Activated CD8-positive, alpha-beta T cell treated with anti-CD3 and anti-CD28 coated beads for 36 hours (primary cell): ENCODE data around the gene SKIL. TPM values are rescaled to one million over a fixed set of nuclear protein-coding genes. Genes with fewer than 3 reads are reported as not detected.

Experiments
- ATAC-seq: fragments of 200-7000 bp; cut with Tn5 transposase; one replicate; pipeline ENCODE4 v1.10.0; 2021; ENCODE audit warnings: mild to moderate bottlenecking, moderate library complexity
- CTCF ChIA-PET: fragments of 350-600 bp; sonication (Branson Sonifier 250); formaldehyde crosslinking; loops from one replicate; lab custom pipeline; 2021; ENCODE audit warnings: antibody characterized with exemption; lab: Charles Lee
- POLR2A ChIA-PET: fragments of 350-600 bp; sonication (Branson Sonifier 250); formaldehyde crosslinking; loops from one replicate; lab custom pipeline; 2021; ENCODE audit warnings: antibody characterized with exemption; lab: Charles Lee
- DNase-seq: peaks from one replicate; pipeline ENCODE4 v3.0.0-alpha.2; 2020
- H3K27ac Mint-ChIP-seq: one replicate; pipeline ENCODE4 v1.8.0; 2021; ENCODE audit warnings: mild to moderate bottlenecking, mixed read lengths
- H3K27me3 Mint-ChIP-seq: one replicate; pipeline ENCODE4 v1.8.0; 2021; ENCODE audit warnings: mixed read lengths
- H3K36me3 Mint-ChIP-seq: one replicate; pipeline ENCODE4 v1.8.0; 2021; ENCODE audit warnings: low read depth, mixed read lengths
- H3K4me1 Mint-ChIP-seq: one replicate; pipeline ENCODE4 v1.8.0; 2021; ENCODE audit warnings: low read depth, mixed read lengths
- H3K4me3 Mint-ChIP-seq: one replicate; pipeline ENCODE4 v1.8.0; 2021; ENCODE audit warnings: mild to moderate bottlenecking, moderate library complexity, mixed read lengths
- H3K9me3 Mint-ChIP-seq: one replicate; pipeline ENCODE4 v1.8.0; 2021; ENCODE audit warnings: mixed read lengths
- CTCF ChIP-seq: fragments of 200-600 bp; IDR thresholded peaks from one replicate; pipeline ENCODE4 v1.8.0; 2022; ENCODE audit warnings: antibody characterized with exemption, mild to moderate bottlenecking
- intact Hi-C: fragments of 100-400 bp; cut with micrococcal nuclease; formaldehyde crosslinking; loops from one replicate; pipeline ENCODE4 v1.10.0; 2022
- total RNA-seq, 2 experiments: library from RNA; stranded (reverse); gene quantifications; one replicate each; pipeline ENCODE4 v1.2.3, GENCODE V29; 2021

The SKIL gene
- total RNA-seq, 2 experiments from 2014 or later, result 13.2 to 14.2 TPM

- Mint-ChIP-seq H3K27me3 (no peaks in the 10 kb centered on the region), H3K4me3 (peak overlapping the region; percentile 69), H3K4me1 (peaks cover 41% of the 10 kb centered on the region), H3K9me3 (no peaks in the 10 kb centered on the region), H3K27ac (peak overlapping the region; percentile 81), H3K36me3 (peaks cover 17% of the 10 kb centered on the region)
- TF ChIP-seq CTCF, result no peak
- DNase-seq, result peak; percentile 35
- ChIA-PET CTCF (interaction anchor here (0.9 to 1.3 kb wide), 3 partner anchors 47 to 118 kb away, joined by 3 to 4 read pairs (median 4); no protein-coding TSS in a partner anchor), POLR2A (interaction anchor here (0.6 to 3.0 kb wide), 7 partner anchors 10 to 552 kb away, joined by 3 to 16 read pairs (median 4); partner anchors contain the start of genes PHC3 and RPL22L1)
- no peak for ATAC-seq
- intact Hi-C loops, result loop anchor here (10.0 kb wide), 1 partner anchor 171 kb away; the partner anchor contains the start of gene PHC3
Measured at GRCh38 chr3:170355738-170356595, 1.5 kb upstream of the SKIL start.

GRCh38 chr3:170356596-170357175 lies 829 bp upstream of the SKIL start:
- Mint-ChIP-seq H3K36me3 (peaks cover 22% of the 10 kb centered on the region), H3K4me3 (peak overlapping the region; percentile 69), H3K4me1 (peaks cover 45% of the 10 kb centered on the region), H3K9me3 (peaks cover 2% of the 10 kb centered on the region), H3K27me3 (no peaks in the 10 kb centered on the region), H3K27ac (peak overlapping the region; percentile 81)
- no peak for TF ChIP-seq CTCF
- ChIA-PET POLR2A (interaction anchor here (0.6 to 3.0 kb wide), 11 partner anchors 11 to 593 kb away, joined by 3 to 16 read pairs (median 3); partner anchors contain the start of genes PHC3 and RPL22L1), CTCF (interaction anchor here (0.8 to 1.4 kb wide), 6 partner anchors 36 to 509 kb away, joined by 3 to 4 read pairs (median 3); no protein-coding TSS in a partner anchor)
- DNase-seq (peak; percentile 60), ATAC-seq (peak; percentile 32)
- intact Hi-C loops, result loop anchor here (10.0 kb wide), 1 partner anchor 172 kb away; the partner anchor contains the start of gene PHC3

- peak overlapping the region; percentile 78 for H3K4me3 Mint-ChIP-seq
- ATAC-seq (peak; percentile 24), DNase-seq (peak; percentile 82)
- POLR2A ChIA-PET, result interaction anchor here (0.6 to 3.0 kb wide), 7 partner anchors 11 to 507 kb away, joined by 3 to 16 read pairs (median 3); partner anchors contain the start of gene PHC3
- peak overlapping the region; percentile 79 for H3K27ac Mint-ChIP-seq
- H3K4me1 Mint-ChIP-seq, result peaks cover 48% of the 10 kb centered on the region
- H3K36me3 Mint-ChIP-seq, result peaks cover 31% of the 10 kb centered on the region
- no peaks in the 10 kb centered on the region for H3K27me3 Mint-ChIP-seq
- intact Hi-C loops, result loop anchor here (10.0 kb wide), 1 partner anchor 174 kb away; the partner anchor contains the start of gene PHC3
- CTCF ChIA-PET, result interaction anchor here (0.7 to 1.4 kb wide), 4 partner anchors 15 to 172 kb away, joined by 3 read pairs; no protein-coding TSS in a partner anchor
- H3K9me3 Mint-ChIP-seq, result peaks cover 2% of the 10 kb centered on the region
- peak; percentile 43 for TF ChIP-seq CTCF
Measured at GRCh38 chr3:170358042-170359010, 811 bp downstream of the SKIL start.

- Mint-ChIP-seq H3K27ac (peak overlapping the region; percentile 79), H3K27me3 (no peaks in the 10 kb centered on the region), H3K4me1 (peaks cover 43% of the 10 kb centered on the region), H3K36me3 (peaks cover 35% of the 10 kb centered on the region), H3K9me3 (peaks cover 2% of the 10 kb centered on the region), H3K4me3 (peak overlapping the region; percentile 78)
- DNase-seq, result no peak
- ATAC-seq, result no peak
- TF ChIP-seq CTCF, result no peak
- ChIA-PET CTCF (interaction anchor here (0.9 kb wide), 1 partner anchor 15 kb away, joined by 3 read pairs; no protein-coding TSS in a partner anchor), POLR2A (interaction anchor here (0.6 kb wide), 1 partner anchor 89 kb away, joined by 3 read pairs; no protein-coding TSS in a partner anchor)
- intact Hi-C loops, result loop anchor here (10.0 kb wide), 1 partner anchor 174 kb away; the partner anchor contains the start of gene PHC3
Measured at GRCh38 chr3:170359178-170359704, 1.7 kb downstream of the SKIL start.
